ENCODE results near the gene TTLL11.

- TF ChIP-seq NANOG (IDR thresholded peaks at IDR 0.05; ENCODE audit: borderline replicate concordance) (no peak), CTCF (conservative IDR thresholded peaks at IDR 0.05; ENCODE audit: low read depth in 2 of 2) (no peak), EZH2 (IDR thresholded peaks at IDR 0.05; ENCODE audit: low read depth, unreplicated experiment) (no peak), REST (IDR thresholded peaks at IDR 0.05; ENCODE audit: unreplicated experiment) (no peak), JUNB (IDR thresholded peaks at IDR 0.05; ENCODE audit: unreplicated experiment) (no peak), POLR2AphosphoS5 (IDR thresholded peaks at IDR 0.05; ENCODE audit: low read depth) (no peak), ZNF331 (CRISPR knock-in tag; IDR thresholded peaks at IDR 0.05; ENCODE audit: low read depth) (no peak), ZNF114 (CRISPR knock-in tag; IDR thresholded peaks at IDR 0.05) (no peak), STAT1 (IDR thresholded peaks at IDR 0.05; ENCODE audit: unreplicated experiment) (no peak)
Measured at GRCh38 chr9:121880343-121880898, 212.7 kb downstream of the TTLL11 start.
